ENCODE measurements around the gene DCTN3. TPM values are rescaled to one million over a fixed set of nuclear protein-coding genes. Genes with fewer than 3 reads are reported as not detected.

Gene DCTN3
- polyA plus RNA-seq (2013, experiment 1 of 2; ENCODE audit: insufficient read length), result 85.1 TPM
- 91.5 TPM for polyA plus RNA-seq (2013, experiment 2 of 2; ENCODE audit: insufficient read length)

GRCh38 chr9:34620061-34620994, at the start of gene DCTN3:
DCTN3 (minus strand) TSS chr9:34620495; CDS start chr9:34620464, 31 bp downstream.
- DNase-seq, result peak; percentile 94

GRCh38 chr9:34665381-34666250, 45.3 kb upstream of the DCTN3 start:
- DNase-seq, result peak; percentile 95

- DNase-seq, result no peak
These were observed 44.7 kb upstream of the DCTN3 start for GRCh38 chr9:34665067-34665380.

- DNase-seq, result peak; percentile 64
These were observed 44.2 kb upstream of the DCTN3 start for GRCh38 chr9:34664281-34665066.

- no peak for DNase-seq
These were observed 43.0 kb upstream of the DCTN3 start for GRCh38 chr9:34663303-34663605.

- no peak for DNase-seq
These were observed 42.4 kb upstream of the DCTN3 start, which contains the start of gene CCL27 for GRCh38 chr9:34662526-34663302. CCL27 (minus strand) TSS chr9:34662657; CDS start chr9:34662633, 24 bp downstream.

- no peak for DNase-seq
These were observed 39.4 kb upstream of the DCTN3 start for GRCh38 chr9:34659592-34660253.

- no peak for DNase-seq
These were observed 38.2 kb upstream of the DCTN3 start for GRCh38 chr9:34658461-34658860.

- no peak for DNase-seq
These were observed 36.7 kb upstream of the DCTN3 start for GRCh38 chr9:34656992-34657391.

- no peak for DNase-seq
These were observed 35.1 kb upstream of the DCTN3 start for GRCh38 chr9:34655394-34655793.

- DNase-seq, result peak; percentile 88
These were observed 34.2 kb upstream of the DCTN3 start for GRCh38 chr9:34654323-34655051.

- peak; percentile 68 for DNase-seq
These were observed 33.1 kb upstream of the DCTN3 start for GRCh38 chr9:34653151-34654072.

GRCh38 chr9:34652602-34653000, 32.3 kb upstream of the DCTN3 start:
- no peak for DNase-seq

- DNase-seq, result peak; percentile 82
These were observed 31.7 kb upstream of the DCTN3 start, which contains the start of gene IL11RA for GRCh38 chr9:34651876-34652601. IL11RA (plus strand) TSS chr9:34652185; CDS start chr9:34655218, 3,033 bp downstream.

- no peak for DNase-seq
These were observed 31.0 kb upstream of the DCTN3 start for GRCh38 chr9:34651321-34651720.

GRCh38 chr9:34650816-34651215, 30.5 kb upstream of the DCTN3 start:
- DNase-seq, result no peak

GRCh38 chr9:34648673-34649072, 28.4 kb upstream of the DCTN3 start:
- no peak for DNase-seq

GRCh38 chr9:34647651-34648050, 27.4 kb upstream of the DCTN3 start:
- no peak for DNase-seq

GRCh38 chr9:34647084-34647403, 26.7 kb upstream of the DCTN3 start:
- DNase-seq, result no peak

Data from fibroblast of skin of abdomen (primary cell).